ENCODE data around the gene EEF1AKMT3. TPM values are rescaled to one million over a fixed set of nuclear protein-coding genes. Genes with fewer than 3 reads are reported as not detected.

The EEF1AKMT3 gene
- total RNA-seq, 1 donor from 2014 or later = 3.3 TPM

- Mint-ChIP-seq H3K27ac (ENCODE audit: unreplicated experiment) (peak overlapping the region; percentile 96), H3K9me3 (ENCODE audit: unreplicated experiment) (peaks cover 15% of the 10 kb centered on the region), H3K4me3 (ENCODE audit: unreplicated experiment) (peak overlapping the region; percentile 92), H3K36me3 (ENCODE audit: unreplicated experiment) (peaks cover 3% of the 10 kb centered on the region), H3K27me3 (ENCODE audit: unreplicated experiment) (peaks cover 17% of the 10 kb centered on the region), H3K4me1 (ENCODE audit: low read depth, unreplicated experiment) (peaks cover 5% of the 10 kb centered on the region)
- TF ChIP-seq CTCF (IDR thresholded peaks at IDR 0.05; ENCODE audit: partially characterized antibody, unreplicated experiment) = no peak
- no peak for DNase-seq
Measured at GRCh38 chr12:57745485-57745881, 26.9 kb upstream of the EEF1AKMT3 start.

GRCh38 chr12:57746025-57746424 is 26.4 kb upstream of the EEF1AKMT3 start:
- TF ChIP-seq CTCF (IDR thresholded peaks at IDR 0.05; ENCODE audit: partially characterized antibody, unreplicated experiment) = no peak
- Mint-ChIP-seq H3K4me1 (ENCODE audit: low read depth, unreplicated experiment) (peaks cover 8% of the 10 kb centered on the region), H3K27ac (ENCODE audit: unreplicated experiment) (peak overlapping the region; percentile 96), H3K9me3 (ENCODE audit: unreplicated experiment) (peaks cover 15% of the 10 kb centered on the region), H3K27me3 (ENCODE audit: unreplicated experiment) (peaks cover 18% of the 10 kb centered on the region), H3K4me3 (ENCODE audit: unreplicated experiment) (peak overlapping the region; percentile 92), H3K36me3 (ENCODE audit: unreplicated experiment) (peaks cover 3% of the 10 kb centered on the region)
- no peak for DNase-seq

- H3K4me1 Mint-ChIP-seq (ENCODE audit: low read depth, unreplicated experiment) = peaks cover 24% of the 10 kb centered on the region
- DNase-seq = no peak
- peaks cover 3% of the 10 kb centered on the region for H3K36me3 Mint-ChIP-seq (ENCODE audit: unreplicated experiment)
- peaks cover 25% of the 10 kb centered on the region for H3K27me3 Mint-ChIP-seq (ENCODE audit: unreplicated experiment)
- TF ChIP-seq CTCF (IDR thresholded peaks at IDR 0.05; ENCODE audit: partially characterized antibody, unreplicated experiment) = no peak
- no peak overlapping the region for H3K27ac Mint-ChIP-seq (ENCODE audit: unreplicated experiment)
- peaks cover 28% of the 10 kb centered on the region for H3K9me3 Mint-ChIP-seq (ENCODE audit: unreplicated experiment)
- H3K4me3 Mint-ChIP-seq (ENCODE audit: unreplicated experiment) = no peak overlapping the region
Measured at GRCh38 chr12:57749061-57749460, 23.4 kb upstream of the EEF1AKMT3 start.

GRCh38 chr12:57750561-57751431 is 21.6 kb upstream of the EEF1AKMT3 start:
- H3K4me3 Mint-ChIP-seq (ENCODE audit: unreplicated experiment) = peak overlapping the region; percentile 100
- peaks cover 21% of the 10 kb centered on the region for H3K4me1 Mint-ChIP-seq (ENCODE audit: low read depth, unreplicated experiment)
- H3K27me3 Mint-ChIP-seq (ENCODE audit: unreplicated experiment) = peaks cover 24% of the 10 kb centered on the region
- H3K27ac Mint-ChIP-seq (ENCODE audit: unreplicated experiment) = peak overlapping the region; percentile 100
- TF ChIP-seq CTCF (IDR thresholded peaks at IDR 0.05; ENCODE audit: partially characterized antibody, unreplicated experiment) = no peak
- DNase-seq = no peak
- H3K9me3 Mint-ChIP-seq (ENCODE audit: unreplicated experiment) = peaks cover 22% of the 10 kb centered on the region
- peaks cover 3% of the 10 kb centered on the region for H3K36me3 Mint-ChIP-seq (ENCODE audit: unreplicated experiment)

GRCh38 chr12:57751432-57751787 is 21.0 kb upstream of the EEF1AKMT3 start:
- TF ChIP-seq CTCF (IDR thresholded peaks at IDR 0.05; ENCODE audit: partially characterized antibody, unreplicated experiment) = no peak
- H3K4me3 Mint-ChIP-seq (ENCODE audit: unreplicated experiment) = peak overlapping the region; percentile 100
- H3K4me1 Mint-ChIP-seq (ENCODE audit: low read depth, unreplicated experiment) = peaks cover 24% of the 10 kb centered on the region
- peaks cover 7% of the 10 kb centered on the region for H3K36me3 Mint-ChIP-seq (ENCODE audit: unreplicated experiment)
- peaks cover 19% of the 10 kb centered on the region for H3K27me3 Mint-ChIP-seq (ENCODE audit: unreplicated experiment)
- no peak for DNase-seq
- H3K9me3 Mint-ChIP-seq (ENCODE audit: unreplicated experiment) = peaks cover 22% of the 10 kb centered on the region
- H3K27ac Mint-ChIP-seq (ENCODE audit: unreplicated experiment) = peak overlapping the region; percentile 100

Measured in glutamatergic neuron (in vitro differentiated cells).